Measurements from ENCODE around the gene AP1S2.

- TF ChIP-seq POLR2A (IDR thresholded peaks at IDR 0.05; ENCODE audit: low read depth, low read length), result no peak
- no peak for TF ChIP-seq PAX5 (IDR thresholded peaks at IDR 0.05; ENCODE audit: insufficient read depth, low read length, severe bottlenecking)
- TF ChIP-seq POLR2AphosphoS5 (IDR thresholded peaks at IDR 0.05; ENCODE audit: low read depth, low read length), result no peak
- TF ChIP-seq TAF1 (IDR thresholded peaks at IDR 0.05; ENCODE audit: low read depth, low read length), result no peak
Observed at GRCh38 chrX:15829217-15829616, 25.4 kb downstream of the AP1S2 start.
